ENCODE measurements around the gene SP3.

DNA sequence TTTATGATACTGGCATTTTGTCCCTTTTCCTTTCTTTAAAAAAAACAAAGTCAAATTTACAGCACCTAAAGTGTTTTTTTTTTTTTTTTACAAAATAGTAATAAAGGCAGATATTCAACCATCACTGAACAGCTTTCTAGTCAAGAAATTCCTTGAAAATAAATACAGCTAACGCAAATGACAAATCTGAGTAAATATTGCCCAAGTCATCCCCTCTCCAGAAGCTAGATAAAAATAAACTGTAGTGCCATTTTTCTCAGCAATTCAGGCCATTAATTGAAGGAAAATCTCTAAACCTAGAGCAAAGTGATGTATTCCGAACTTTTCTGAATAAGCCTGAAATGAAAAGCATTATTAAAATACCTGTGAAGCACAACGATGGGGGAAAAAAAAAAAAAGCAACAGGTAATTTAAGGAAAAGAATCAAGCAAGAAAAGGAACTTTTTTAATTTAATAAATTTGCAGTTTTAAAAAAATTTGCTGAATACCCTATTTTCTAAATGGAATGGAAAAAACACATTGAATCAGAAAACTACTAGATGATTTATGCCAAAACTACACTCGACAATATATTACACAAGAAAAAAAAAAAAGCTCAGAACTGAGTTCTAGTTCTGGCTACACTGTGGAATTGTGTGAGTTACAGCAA is 6.9 kb downstream of the SP3 start:
- TF ChIP-seq, protein P1, sequence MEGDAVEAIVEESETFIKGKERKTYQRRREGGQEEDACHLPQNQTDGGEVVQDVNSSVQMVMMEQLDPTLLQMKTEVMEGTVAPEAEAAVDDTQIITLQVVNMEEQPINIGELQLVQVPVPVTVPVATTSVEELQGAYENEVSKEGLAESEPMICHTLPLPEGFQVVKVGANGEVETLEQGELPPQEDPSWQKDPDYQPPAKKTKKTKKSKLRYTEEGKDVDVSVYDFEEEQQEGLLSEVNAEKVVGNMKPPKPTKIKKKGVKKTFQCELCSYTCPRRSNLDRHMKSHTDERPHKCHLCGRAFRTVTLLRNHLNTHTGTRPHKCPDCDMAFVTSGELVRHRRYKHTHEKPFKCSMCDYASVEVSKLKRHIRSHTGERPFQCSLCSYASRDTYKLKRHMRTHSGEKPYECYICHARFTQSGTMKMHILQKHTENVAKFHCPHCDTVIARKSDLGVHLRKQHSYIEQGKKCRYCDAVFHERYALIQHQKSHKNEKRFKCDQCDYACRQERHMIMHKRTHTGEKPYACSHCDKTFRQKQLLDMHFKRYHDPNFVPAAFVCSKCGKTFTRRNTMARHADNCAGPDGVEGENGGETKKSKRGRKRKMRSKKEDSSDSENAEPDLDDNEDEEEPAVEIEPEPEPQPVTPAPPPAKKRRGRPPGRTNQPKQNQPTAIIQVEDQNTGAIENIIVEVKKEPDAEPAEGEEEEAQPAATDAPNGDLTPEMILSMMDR (optimal IDR thresholded peaks at IDR 0.05 in 1 of 3, IDR thresholded peaks at IDR 0.05 in 1 of 3, conservative IDR thresholded peaks at IDR 0.05 in 1 of 3; ENCODE audit: extremely low read depth in 1 of 3, insufficient read depth in 2 of 3, low read length in 3 of 3): no peak
- TF ChIP-seq EZH2 (IDR thresholded peaks at IDR 0.05; ENCODE audit: low read length): no peak

All from keratinocyte (primary cell).